ENCODE data around the gene RNF222.
A peak's percentile ranks its signal among the peaks of the same experiment; 100 is the strongest.

RNF222 gene

GRCh38 chr17:8372422-8372821, 25.2 kb downstream of the RNF222 start:
- no peak for TF ChIP-seq CTCF (IDR thresholded peaks at IDR 0.05; ENCODE audit: insufficient read depth, low read depth, low read length, missing control alignments)
- H3K4me3 ChIP-seq (ENCODE audit: low read length): no peak overlapping the region
- peak; percentile 63 for DNase-seq (ENCODE audit: low read depth)

DNA sequence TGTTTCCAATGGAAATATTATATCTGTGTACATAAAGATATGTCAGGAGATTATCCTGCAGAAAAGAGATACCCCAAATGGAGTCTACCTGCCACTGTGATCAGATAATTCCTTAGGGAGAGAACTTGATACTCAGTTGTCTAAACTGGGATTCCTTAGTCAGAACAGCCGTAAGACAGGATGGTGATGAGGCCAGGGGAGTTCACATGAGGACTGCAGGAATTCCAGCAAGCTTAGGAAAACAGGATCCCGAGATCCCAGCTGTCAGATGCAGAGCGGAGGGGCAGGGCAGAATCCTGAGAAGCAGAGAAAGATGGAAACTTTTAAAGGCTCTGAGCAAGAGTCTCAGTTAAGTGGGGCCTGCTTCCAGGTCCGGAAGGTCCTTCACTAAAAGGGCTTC, 25.8 kb downstream of the RNF222 start:
- DNase-seq (ENCODE audit: low read depth): no peak
- H3K4me3 ChIP-seq (ENCODE audit: low read length): no peak overlapping the region
- TF ChIP-seq CTCF (IDR thresholded peaks at IDR 0.05; ENCODE audit: insufficient read depth, low read depth, low read length, missing control alignments): no peak

GRCh38 chr17:8369944-8370343, 27.7 kb downstream of the RNF222 start:
- TF ChIP-seq CTCF (IDR thresholded peaks at IDR 0.05; ENCODE audit: insufficient read depth, low read depth, low read length, missing control alignments): no peak
- DNase-seq (ENCODE audit: low read depth): no peak

GRCh38 chr17:8368193-8368592, 29.4 kb downstream of the RNF222 start:
- no peak for TF ChIP-seq CTCF (IDR thresholded peaks at IDR 0.05; ENCODE audit: insufficient read depth, low read depth, low read length, missing control alignments)

More at GRCh38 chr17:8369944-8370343, 27.7 kb downstream of the RNF222 start:
- no peak overlapping the region for H3K4me3 ChIP-seq (ENCODE audit: low read length)

DNA sequence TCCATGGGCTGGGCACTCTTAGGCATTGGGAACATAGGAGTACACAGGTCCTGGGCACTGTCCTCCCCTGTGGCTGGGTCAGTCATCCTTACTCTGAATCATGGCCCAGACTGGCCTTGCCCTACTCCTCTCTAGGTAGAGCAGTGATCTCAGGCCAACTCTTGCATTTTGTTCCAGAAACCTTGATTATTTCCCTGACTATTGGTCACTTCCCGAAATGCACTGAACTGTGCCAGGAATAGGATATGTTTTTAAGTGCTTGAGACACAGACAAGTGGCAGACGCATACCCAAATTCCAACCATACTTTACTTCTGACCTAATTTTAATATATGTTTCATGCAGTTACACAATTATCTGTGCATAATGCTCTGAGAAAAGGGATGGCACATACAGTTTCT, 31.4 kb downstream of the RNF222 start:
- DNase-seq (ENCODE audit: low read depth): peak; percentile 58
- no peak for TF ChIP-seq CTCF (IDR thresholded peaks at IDR 0.05; ENCODE audit: insufficient read depth, low read depth, low read length, missing control alignments)
- no peak overlapping the region for H3K4me3 ChIP-seq (ENCODE audit: low read length)

More at GRCh38 chr17:8368193-8368592, 29.4 kb downstream of the RNF222 start:
- DNase-seq (ENCODE audit: low read depth): no peak
- H3K4me3 ChIP-seq (ENCODE audit: low read length): no peak overlapping the region

GRCh38 chr17:8365143-8365542, 32.5 kb downstream of the RNF222 start:
- DNase-seq (ENCODE audit: low read depth): peak; percentile 50
- H3K4me3 ChIP-seq (ENCODE audit: low read length): no peak overlapping the region
- no peak for TF ChIP-seq CTCF (IDR thresholded peaks at IDR 0.05; ENCODE audit: insufficient read depth, low read depth, low read length, missing control alignments)

DNA sequence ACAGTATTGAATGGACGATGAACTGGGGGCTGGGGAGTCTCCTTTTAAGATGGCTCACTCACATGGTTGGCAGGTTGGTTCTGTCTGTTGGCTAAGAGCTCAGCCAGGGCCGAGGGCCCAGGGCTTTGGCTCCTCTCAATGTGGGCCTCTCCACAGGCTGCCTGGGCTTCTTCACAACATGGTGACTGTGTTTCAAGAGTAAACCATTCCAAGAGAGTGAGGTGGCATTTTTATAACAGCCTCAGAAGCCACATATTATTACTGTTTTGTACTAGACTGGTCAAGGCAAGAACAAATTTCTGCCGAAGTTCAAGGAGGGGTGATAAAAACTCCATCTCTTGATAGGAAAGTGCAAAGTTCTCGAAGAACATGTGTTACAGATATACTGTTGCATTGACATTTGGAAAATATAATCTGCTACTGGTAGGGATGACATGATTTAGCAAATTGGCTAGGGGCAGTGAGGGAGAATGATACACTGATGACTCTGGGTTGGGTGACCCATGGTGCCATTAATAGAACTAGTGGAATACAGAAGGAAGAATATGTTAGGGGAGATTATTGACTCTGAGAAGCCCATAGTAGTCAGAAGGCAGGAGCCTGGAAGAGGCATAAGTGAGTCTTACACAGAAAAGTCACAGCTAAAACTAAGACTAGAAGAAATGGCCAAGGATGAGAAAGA, 34.8 kb downstream of the RNF222 start:
- no peak for DNase-seq (ENCODE audit: low read depth)
- no peak for TF ChIP-seq CTCF (IDR thresholded peaks at IDR 0.05; ENCODE audit: insufficient read depth, low read depth, low read length, missing control alignments)
- H3K4me3 ChIP-seq (ENCODE audit: low read length): no peak overlapping the region

All from epithelial cell of esophagus (primary cell).